Neural crest cell (in vitro differentiated cells): Measurements from ENCODE around the gene MED12L. TPM values are rescaled to one million over a fixed set of nuclear protein-coding genes. Genes with fewer than 3 reads are reported as not detected.

ENCODE experiments used
- DNase-seq: peaks from one replicate; pipeline ENCODE4 v3.0.0; 2021; ENCODE audit warnings: low read depth, mixed read lengths, low spot score
- H3K27ac Mint-ChIP-seq: one replicate; pipeline ENCODE4 v1.8.0; 2021; ENCODE audit warnings: mild to moderate bottlenecking, mixed read lengths; ENCODE audit not compliant: unreplicated experiment
- H3K27me3 Mint-ChIP-seq: 2 replicates; pipeline ENCODE4 v1.8.0; 2021; ENCODE audit warnings: low read depth, mild to moderate bottlenecking, mixed read lengths
- H3K36me3 Mint-ChIP-seq: 2 replicates; pipeline ENCODE4 v1.8.0; 2021; ENCODE audit warnings: low read depth, mild to moderate bottlenecking, mixed read lengths
- H3K4me1 Mint-ChIP-seq: 2 replicates; pipeline ENCODE4 v1.8.0; 2021; ENCODE audit warnings: mixed read lengths
- H3K4me3 Mint-ChIP-seq: one replicate; pipeline ENCODE4 v1.8.0; 2021; ENCODE audit warnings: mild to moderate bottlenecking, mixed read lengths
- H3K9me3 Mint-ChIP-seq: 2 replicates; pipeline ENCODE4 v1.8.0; 2021; ENCODE audit warnings: mixed read lengths
- CTCF ChIP-seq: fragments of 200-600 bp; sonication (generic); conservative IDR thresholded peaks from 2 replicates; pipeline ENCODE4 v1.5.0; 2021; ENCODE audit warnings: antibody characterized with exemption, mild to moderate bottlenecking
- total RNA-seq: library from RNA; stranded (reverse); gene quantifications from 2 replicates; pipeline ENCODE4 v1.2.1, GENCODE V29; 2021

Gene MED12L
- total RNA-seq, 1 donor from 2014 or later, result 12.2 TPM

- Mint-ChIP-seq H3K27ac (no peak within 1 kb of the TSS), H3K4me3 (peak within 1 kb of the TSS; percentile 44), H3K4me1 (peaks cover 4% of the 10 kb centered on the region), H3K9me3 (no peaks in the 10 kb centered on the region), H3K36me3 (no peaks in the 10 kb centered on the region), H3K27me3 (peaks cover 52% of the 10 kb centered on the region)
- no peak for TF ChIP-seq CTCF
- peak; percentile 14 for DNase-seq
These were observed 375.4 kb downstream of the MED12L start, which contains the start of gene IGSF10 for GRCh38 chr3:151460774-151461450. TSS of gene IGSF10 (minus strand) at chr3:151461061. CDS start at chr3:151458709, 2,352 bp downstream.

GRCh38 chr3:151462278-151462780 is 376.9 kb downstream of the MED12L start:
- Mint-ChIP-seq H3K36me3 (no peaks in the 10 kb centered on the region), H3K4me3 (no peak overlapping the region), H3K4me1 (peaks cover 4% of the 10 kb centered on the region), H3K27ac (no peak overlapping the region), H3K27me3 (peaks cover 52% of the 10 kb centered on the region), H3K9me3 (no peaks in the 10 kb centered on the region)
- DNase-seq, result no peak
- no peak for TF ChIP-seq CTCF

GRCh38 chr3:151462991-151463390 is 377.5 kb downstream of the MED12L start:
- DNase-seq, result no peak
- no peak for TF ChIP-seq CTCF
- no peak overlapping the region for H3K4me3 Mint-ChIP-seq
- H3K27me3 Mint-ChIP-seq, result peaks cover 51% of the 10 kb centered on the region
- H3K4me1 Mint-ChIP-seq, result peaks cover 4% of the 10 kb centered on the region
- no peaks in the 10 kb centered on the region for H3K36me3 Mint-ChIP-seq
- no peak overlapping the region for H3K27ac Mint-ChIP-seq
- H3K9me3 Mint-ChIP-seq, result no peaks in the 10 kb centered on the region

GRCh38 chr3:151467069-151467468 is 381.6 kb downstream of the MED12L start:
- Mint-ChIP-seq H3K4me1 (no peaks in the 10 kb centered on the region), H3K9me3 (peaks cover 2% of the 10 kb centered on the region), H3K27me3 (peaks cover 16% of the 10 kb centered on the region), H3K36me3 (no peaks in the 10 kb centered on the region), H3K27ac (no peak overlapping the region), H3K4me3 (no peak overlapping the region)
- no peak for TF ChIP-seq CTCF
- no peak for DNase-seq

- H3K4me3 Mint-ChIP-seq, result no peak overlapping the region
- H3K27ac Mint-ChIP-seq, result no peak overlapping the region
- peaks cover 11% of the 10 kb centered on the region for H3K27me3 Mint-ChIP-seq
- peak; percentile 44 for DNase-seq
- no peaks in the 10 kb centered on the region for H3K36me3 Mint-ChIP-seq
- TF ChIP-seq CTCF, result peak; percentile 88
- no peaks in the 10 kb centered on the region for H3K4me1 Mint-ChIP-seq
- peaks cover 2% of the 10 kb centered on the region for H3K9me3 Mint-ChIP-seq
These were observed 382.9 kb downstream of the MED12L start for GRCh38 chr3:151468284-151468917.
